ENCODE data around the gene IFT74.

- TF ChIP-seq HDGF (IDR thresholded peaks at IDR 0.05; ENCODE audit: borderline replicate concordance) (no peak), NFRKB (IDR thresholded peaks at IDR 0.05) (no peak), FOXK2 (IDR thresholded peaks at IDR 0.05) (no peak), BHLHE40 (IDR thresholded peaks at IDR 0.05; ENCODE audit: borderline replicate concordance) (no peak), SP1 (IDR thresholded peaks at IDR 0.05) (no peak), CTBP1 (IDR thresholded peaks at IDR 0.05; ENCODE audit: borderline replicate concordance) (no peak), ELF4 (IDR thresholded peaks at IDR 0.05) (no peak), ARNT (IDR thresholded peaks at IDR 0.05) (no peak), ZNF384 (IDR thresholded peaks at IDR 0.05) (no peak), FOXM1 (IDR thresholded peaks at IDR 0.05; ENCODE audit: borderline replicate concordance) (no peak), TARDBP (IDR thresholded peaks at IDR 0.05) (no peak), FOXA1 (IDR thresholded peaks at IDR 0.05) (no peak), SUZ12 (IDR thresholded peaks at IDR 0.05) (no peak), LEF1 (IDR thresholded peaks at IDR 0.05; ENCODE audit: borderline replicate concordance) (no peak)
Measured at GRCh38 chr9:26973989-26974388, 17.8 kb downstream of the IFT74 start.

Data from HEK293T (cell line).